ENCODE results near the gene NTHL1.
"Not testable (repeated sequence)": the region's sequence is repeated elsewhere in the genome, so short reads cannot be mapped to it uniquely, and the experiment has no call there.

NTHL1 gene

GRCh38 chr16:2027024-2028010 lies 20.3 kb downstream of the NTHL1 start:
- peak; percentile 23 for DNase-seq

- no peak for DNase-seq
Measured at GRCh38 chr16:2026461-2027023, 21.1 kb downstream of the NTHL1 start, which contains the start of gene NHERF2. TSS of gene NHERF2 (plus strand) at chr16:2026902. CDS start at chr16:2027006, 104 bp downstream.

- no peak for DNase-seq
Measured at GRCh38 chr16:2025878-2026460, 21.7 kb downstream of the NTHL1 start.

GRCh38 chr16:2025251-2025650 lies 22.4 kb downstream of the NTHL1 start:
- no peak for DNase-seq

GRCh38 chr16:2024032-2024420 lies 23.6 kb downstream of the NTHL1 start:
- no peak for DNase-seq

GRCh38 chr16:2023092-2024031 lies 24.3 kb downstream of the NTHL1 start:
- peak; percentile 82 for DNase-seq

- peak; percentile 63 for DNase-seq
Measured at GRCh38 chr16:2022723-2023091, 24.9 kb downstream of the NTHL1 start.

GRCh38 chr16:2019921-2020831 lies 27.5 kb downstream of the NTHL1 start:
- DNase-seq, result no peak

GRCh38 chr16:2019518-2019920 lies 28.1 kb downstream of the NTHL1 start, which contains the start of gene NPW:
TSS of gene NPW (plus strand) at chr16:2019785.
- DNase-seq, result no peak

- no peak for DNase-seq
Measured at GRCh38 chr16:2016407-2016922, 31.2 kb downstream of the NTHL1 start.

- no peak for DNase-seq
Measured at GRCh38 chr16:2015947-2016208, 31.8 kb downstream of the NTHL1 start.

- no peak for DNase-seq
Measured at GRCh38 chr16:2015117-2015946, 32.3 kb downstream of the NTHL1 start.

- no peak for DNase-seq
Measured at GRCh38 chr16:2013527-2013926, 34.1 kb downstream of the NTHL1 start.

- not testable (repeated sequence) for DNase-seq
Measured at GRCh38 chr16:2011726-2012125, 35.9 kb downstream of the NTHL1 start.

- peak; percentile 88 for DNase-seq
Measured at GRCh38 chr16:2009791-2010510, 37.7 kb downstream of the NTHL1 start, which contains the start of gene ZNF598. TSS of gene ZNF598 (minus strand) at chr16:2009821.

- DNase-seq, result no peak
Measured at GRCh38 chr16:2009164-2009711, 38.4 kb downstream of the NTHL1 start.

- peak; percentile 11 for DNase-seq
Measured at GRCh38 chr16:2008631-2009163, 38.9 kb downstream of the NTHL1 start.

- peak; percentile 31 for DNase-seq
Measured at GRCh38 chr16:2008009-2008526, 39.6 kb downstream of the NTHL1 start.

Measured in fibroblast of skin of right quadriceps (primary cell).